Lower leg skin (tissue), 3 donors: ENCODE results near the gene SRRM3.
"Not testable (repeated sequence)": the region's sequence is repeated elsewhere in the genome, so short reads cannot be mapped to it uniquely, and the experiment has no call there.

Experiments
- CTCF ChIP-seq, 3 donors: fragments of 450-650 bp; IDR thresholded peaks; one replicate each; pipeline ENCODE4 v1.5.1; 2016; ENCODE audit warnings: antibody characterized with exemption in 3 of 3, mild to moderate bottlenecking in 3 of 3, moderate library complexity in 2 of 3
- POLR2A ChIP-seq, 2 donors: fragments of 450-650 bp; IDR thresholded peaks; one replicate each; pipeline ENCODE4 v1.6.1; 2016 to 2017; ENCODE audit warnings: antibody characterized with exemption in 2 of 2, mild to moderate bottlenecking in 1 of 2, moderate library complexity in 1 of 2

- TF ChIP-seq CTCF, POLR2A (IDR thresholded peaks at IDR 0.05): not testable (repeated sequence)
Measured at GRCh38 chr7:76271384-76271783, 69.7 kb downstream of the SRRM3 start.
